Measurements from ENCODE around the gene RCAN1.
A peak's percentile ranks its signal among the peaks of the same experiment; 100 is the strongest.
"Not testable (repeated sequence)": the region's sequence is repeated elsewhere in the genome, so short reads cannot be mapped to it uniquely, and the experiment has no call there.

RCAN1 gene

DNA sequence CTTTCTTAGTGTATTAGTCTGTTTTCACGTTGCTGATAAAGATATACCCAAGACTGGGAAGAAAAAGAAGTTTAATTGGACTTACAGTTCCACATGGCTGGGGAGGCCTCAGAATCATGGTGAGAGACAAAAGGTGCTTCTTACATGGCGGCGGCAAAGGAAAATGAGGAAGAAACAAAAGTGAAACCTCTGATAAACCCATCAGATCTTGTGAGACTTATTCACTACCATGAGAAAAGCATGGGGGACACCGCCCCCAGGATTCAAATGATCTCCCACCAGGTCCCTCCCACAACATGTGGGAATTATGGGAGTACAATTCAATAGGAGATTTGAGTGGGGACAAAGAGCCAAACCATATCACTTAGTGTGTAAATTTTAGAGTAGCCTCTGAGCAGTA, 46.1 kb downstream of the RCAN1 start:
- DNase-seq, result not testable (repeated sequence)

DNA sequence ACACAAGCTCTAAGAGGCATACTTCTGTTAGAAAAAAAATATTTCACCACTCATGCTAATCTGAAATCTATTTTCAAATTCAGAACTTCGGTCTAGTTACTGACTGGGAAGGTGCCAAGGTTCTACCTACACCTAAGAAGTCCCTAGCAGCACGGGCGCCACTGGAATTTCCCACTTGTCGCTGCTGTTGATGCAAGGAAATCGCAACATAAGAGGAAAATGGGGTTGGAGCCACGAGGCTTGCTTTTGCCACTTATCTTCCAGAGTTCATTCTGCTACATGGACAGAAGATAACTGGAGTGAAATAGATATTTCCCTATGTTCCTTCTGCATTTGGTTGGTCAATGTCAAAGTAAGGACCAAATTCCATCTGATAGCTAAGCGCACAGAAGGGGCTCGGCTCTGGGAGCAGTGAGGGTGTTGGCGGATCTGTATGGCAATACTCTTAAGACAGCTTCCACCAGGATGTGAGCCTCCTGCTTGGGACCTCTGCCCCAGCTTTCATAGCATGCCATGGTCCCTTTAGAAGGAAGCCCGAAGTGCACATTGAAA, 47.2 kb downstream of the RCAN1 start:
- no peak for DNase-seq

- no peak for DNase-seq
Measured at GRCh38 chr21:34565238-34565637, 49.7 kb downstream of the RCAN1 start.

- not testable (repeated sequence) for DNase-seq
Measured at GRCh38 chr21:34563370-34563769, 51.5 kb downstream of the RCAN1 start.

GRCh38 chr21:34561806-34562205, 53.1 kb downstream of the RCAN1 start:
- DNase-seq, result no peak

GRCh38 chr21:34560609-34561008, 54.3 kb downstream of the RCAN1 start:
- DNase-seq, result no peak

GRCh38 chr21:34560021-34560420, 54.9 kb downstream of the RCAN1 start:
- DNase-seq, result no peak

GRCh38 chr21:34559089-34559631, 55.8 kb downstream of the RCAN1 start:
- DNase-seq, result no peak

GRCh38 chr21:34558166-34558565, 56.7 kb downstream of the RCAN1 start:
- no peak for DNase-seq

GRCh38 chr21:34557261-34557660, 57.7 kb downstream of the RCAN1 start:
- DNase-seq, result no peak

- DNase-seq, result not testable (repeated sequence)
Measured at GRCh38 chr21:34554670-34555069, 60.2 kb downstream of the RCAN1 start.

GRCh38 chr21:34554227-34554626, 60.7 kb downstream of the RCAN1 start:
- no peak for DNase-seq

DNA sequence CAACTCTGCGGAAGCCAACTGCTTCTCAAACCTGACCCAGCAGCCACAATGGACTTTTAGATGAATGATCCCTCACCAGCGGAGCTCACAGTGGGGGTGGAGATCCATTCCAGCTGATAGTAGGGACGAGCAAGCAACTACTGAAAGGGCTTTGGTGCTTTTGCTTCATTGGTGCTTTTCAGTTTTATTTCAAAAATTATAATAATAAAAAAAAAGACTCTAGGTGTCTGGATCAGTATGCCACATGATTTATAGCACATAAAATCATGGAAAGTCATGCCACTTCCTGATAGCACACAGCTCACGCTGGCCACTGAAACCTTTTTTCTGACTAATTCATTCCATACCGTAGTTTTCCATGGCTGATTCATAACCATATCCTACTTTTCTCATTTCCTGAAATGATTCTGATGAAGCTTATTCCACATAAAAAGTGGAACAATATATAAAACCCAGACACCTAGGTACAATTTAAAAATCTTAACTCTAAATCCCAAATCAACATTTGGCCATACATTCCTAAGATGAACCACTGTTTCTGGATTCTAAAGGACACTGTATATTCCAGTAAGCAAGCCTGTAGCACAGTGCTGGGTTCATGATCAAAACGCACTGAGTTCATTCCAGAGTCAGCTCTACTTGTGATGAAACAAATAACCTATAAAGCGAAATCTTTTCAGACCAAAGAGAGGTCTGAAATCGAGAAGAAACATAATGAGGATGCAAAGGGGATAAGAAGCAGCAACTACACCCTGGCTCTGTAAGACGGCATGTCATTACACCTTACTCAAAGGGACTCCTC, 61.6 kb downstream of the RCAN1 start:
- DNase-seq, result no peak

GRCh38 chr21:34552360-34553098, 62.4 kb downstream of the RCAN1 start:
- no peak for DNase-seq

DNA sequence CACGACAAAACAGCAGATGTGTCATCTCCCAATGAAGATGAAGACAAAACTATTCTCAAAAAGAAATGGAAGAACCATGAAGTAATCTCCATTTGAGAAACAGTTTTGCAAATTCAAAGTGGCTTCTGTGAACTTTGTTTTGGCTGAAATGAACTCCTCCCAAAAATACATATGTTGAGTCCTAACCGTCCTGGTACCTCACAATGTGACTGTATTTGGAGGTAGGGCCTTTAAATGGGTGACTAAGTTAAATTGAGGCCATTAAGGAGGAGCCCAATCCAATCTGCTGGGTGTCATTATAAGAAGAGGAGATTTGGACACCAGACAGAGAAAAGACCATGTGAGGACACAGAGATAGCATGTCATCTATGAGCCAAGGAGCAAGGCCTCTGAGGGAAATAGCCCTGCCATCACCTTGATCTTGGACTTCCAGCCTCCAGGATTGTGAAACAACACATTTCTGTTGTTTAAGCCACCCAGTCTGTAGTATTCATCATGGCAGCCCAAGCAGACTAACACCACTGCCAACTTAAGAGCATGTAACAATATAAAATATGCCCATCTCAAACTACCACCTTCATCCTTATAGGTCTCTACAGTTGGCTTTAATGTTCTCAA, 64.6 kb downstream of the RCAN1 start:
- DNase-seq, result no peak

DNA sequence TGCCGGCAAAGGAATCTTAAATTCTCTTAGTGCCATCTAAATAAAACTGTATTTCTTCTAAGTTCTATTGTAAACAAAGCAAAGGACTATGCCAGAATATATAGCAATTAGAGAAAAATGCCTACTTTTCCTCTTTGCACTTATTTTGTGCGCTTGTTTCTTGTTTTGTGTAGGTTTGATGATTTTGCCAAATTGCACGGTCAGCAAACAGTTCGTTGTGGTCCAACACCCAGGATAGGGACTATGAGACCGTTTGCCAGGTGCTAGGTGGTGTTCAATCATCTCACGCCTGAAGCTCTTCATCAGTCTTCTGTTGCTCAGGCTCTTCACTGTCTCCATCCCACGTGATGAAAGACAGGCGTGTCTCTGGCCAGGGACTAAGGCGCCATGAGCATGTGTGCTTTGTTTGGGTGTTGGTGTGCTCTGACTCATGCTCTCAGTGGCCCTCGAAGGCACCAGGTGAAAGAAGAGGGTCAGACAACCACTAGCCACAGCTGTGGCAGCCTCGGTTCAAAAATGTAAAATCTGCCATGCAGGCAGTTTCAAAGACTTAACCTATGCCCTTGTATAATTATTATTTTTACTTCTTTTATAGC, 66.0 kb downstream of the RCAN1 start:
- no peak for DNase-seq

- no peak for DNase-seq
Measured at GRCh38 chr21:34546542-34546941, 68.4 kb downstream of the RCAN1 start.

- no peak for DNase-seq
Measured at GRCh38 chr21:34545079-34545884, 69.6 kb downstream of the RCAN1 start.

DNA sequence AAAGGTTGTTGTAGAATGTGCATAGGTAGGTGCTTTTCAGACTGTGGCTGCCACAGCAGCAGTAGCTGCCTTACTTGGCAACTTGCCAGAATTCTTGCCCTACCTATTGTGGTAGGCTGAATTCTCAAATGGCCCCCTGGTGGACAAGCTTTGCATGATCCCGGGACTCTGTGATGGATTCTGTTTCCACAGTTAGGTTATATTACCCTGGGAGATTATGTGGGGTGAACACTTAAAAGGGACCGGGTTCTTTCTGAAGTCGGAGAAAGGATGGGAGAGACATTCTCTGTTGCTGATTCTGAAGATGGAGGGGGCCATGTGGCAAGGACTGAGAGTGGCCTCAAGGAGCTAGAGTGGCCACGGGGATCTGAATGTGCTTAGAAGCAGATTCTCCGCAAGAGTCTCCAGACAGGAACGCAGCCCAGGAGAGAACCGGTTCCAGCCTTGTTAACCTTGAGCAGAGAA, 70.8 kb downstream of the RCAN1 start:
- peak; percentile 8 for DNase-seq

- no peak for DNase-seq
Measured at GRCh38 chr21:34543017-34543416, 71.9 kb downstream of the RCAN1 start.

DNA sequence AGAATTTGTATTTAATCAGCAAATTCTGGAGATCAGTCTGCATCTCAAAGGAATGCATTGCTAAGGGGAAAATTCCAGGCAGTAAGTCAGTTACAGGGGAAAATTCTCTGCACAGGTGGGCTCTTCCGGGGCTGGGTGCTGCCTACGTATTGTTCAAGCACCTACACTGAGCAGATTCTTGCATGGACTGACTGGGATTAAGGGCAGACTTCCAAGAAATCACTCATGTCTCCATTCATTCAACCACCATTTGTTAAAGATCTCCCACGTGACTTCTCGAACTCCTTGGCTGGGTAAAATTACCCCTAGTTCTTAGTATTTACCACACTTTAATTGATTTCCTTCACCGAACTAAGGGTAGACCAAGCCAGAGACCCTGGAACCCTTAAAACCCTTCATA, 74.7 kb downstream of the RCAN1 start:
- DNase-seq, result no peak

- no peak for DNase-seq
Measured at GRCh38 chr21:34537838-34538237, 77.1 kb downstream of the RCAN1 start.
